ENCODE measurements around the gene LYVE1.

GRCh38 chr11:10604798-10605197, 36.3 kb upstream of the LYVE1 start:
- no peak for TF ChIP-seq CTCF (IDR thresholded peaks at IDR 0.05)
- no peak for TF ChIP-seq POLR2A (IDR thresholded peaks at IDR 0.05)
